Measurements from ENCODE around the gene CTU2. TPM values are rescaled to one million over a fixed set of nuclear protein-coding genes. Genes with fewer than 3 reads are reported as not detected.

The CTU2 gene
- total and polyA plus RNA-seq, 9 of the 15 experiments (the other 6 are each of a cell fraction or from before 2014, with no cell fraction given) = 1.3 to 105 (median 23.2) TPM

DNA sequence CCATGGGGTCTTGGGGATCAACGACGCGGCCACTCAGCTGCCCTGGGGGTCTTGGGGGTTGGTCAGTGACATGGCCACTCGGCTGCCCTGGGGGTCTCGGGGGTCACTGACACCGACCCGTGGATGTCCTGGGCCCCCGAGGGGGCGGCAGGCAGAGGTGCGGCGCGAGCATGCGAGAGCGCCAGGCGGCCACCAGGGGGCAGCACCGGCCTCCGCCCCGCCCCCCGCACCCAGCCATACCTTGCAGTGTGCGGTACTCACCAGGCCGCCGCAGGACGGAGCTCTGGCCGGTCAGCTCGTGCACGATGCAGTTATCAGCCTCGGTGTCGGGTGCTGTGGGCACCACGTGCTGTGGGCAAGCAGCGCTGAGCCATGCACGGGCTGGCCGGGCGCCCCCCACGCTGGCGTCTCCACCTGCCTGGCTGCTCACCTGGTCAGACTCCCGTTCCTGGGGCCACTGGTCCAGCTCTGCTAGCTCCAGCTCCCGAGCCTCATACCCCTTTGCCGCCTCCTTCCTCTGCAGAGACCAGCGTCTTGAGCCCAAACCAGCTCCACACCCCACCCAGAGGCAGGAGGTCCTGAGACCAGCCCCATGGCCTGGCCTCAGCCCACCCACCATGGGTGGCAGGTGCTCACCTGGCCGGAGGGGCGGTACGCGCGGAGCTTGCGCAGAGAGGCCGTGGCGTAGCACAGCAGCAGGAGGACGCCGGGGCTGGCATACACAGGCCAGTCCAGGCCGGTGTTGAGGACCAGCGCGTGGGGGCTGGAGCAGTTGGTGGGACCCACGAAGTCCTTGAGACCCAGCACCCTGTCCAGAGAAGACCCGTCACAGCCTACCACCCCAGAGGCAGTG, 31.2 kb downstream of the CTU2 start (continued):
- TF ChIP-seq, protein P1, sequence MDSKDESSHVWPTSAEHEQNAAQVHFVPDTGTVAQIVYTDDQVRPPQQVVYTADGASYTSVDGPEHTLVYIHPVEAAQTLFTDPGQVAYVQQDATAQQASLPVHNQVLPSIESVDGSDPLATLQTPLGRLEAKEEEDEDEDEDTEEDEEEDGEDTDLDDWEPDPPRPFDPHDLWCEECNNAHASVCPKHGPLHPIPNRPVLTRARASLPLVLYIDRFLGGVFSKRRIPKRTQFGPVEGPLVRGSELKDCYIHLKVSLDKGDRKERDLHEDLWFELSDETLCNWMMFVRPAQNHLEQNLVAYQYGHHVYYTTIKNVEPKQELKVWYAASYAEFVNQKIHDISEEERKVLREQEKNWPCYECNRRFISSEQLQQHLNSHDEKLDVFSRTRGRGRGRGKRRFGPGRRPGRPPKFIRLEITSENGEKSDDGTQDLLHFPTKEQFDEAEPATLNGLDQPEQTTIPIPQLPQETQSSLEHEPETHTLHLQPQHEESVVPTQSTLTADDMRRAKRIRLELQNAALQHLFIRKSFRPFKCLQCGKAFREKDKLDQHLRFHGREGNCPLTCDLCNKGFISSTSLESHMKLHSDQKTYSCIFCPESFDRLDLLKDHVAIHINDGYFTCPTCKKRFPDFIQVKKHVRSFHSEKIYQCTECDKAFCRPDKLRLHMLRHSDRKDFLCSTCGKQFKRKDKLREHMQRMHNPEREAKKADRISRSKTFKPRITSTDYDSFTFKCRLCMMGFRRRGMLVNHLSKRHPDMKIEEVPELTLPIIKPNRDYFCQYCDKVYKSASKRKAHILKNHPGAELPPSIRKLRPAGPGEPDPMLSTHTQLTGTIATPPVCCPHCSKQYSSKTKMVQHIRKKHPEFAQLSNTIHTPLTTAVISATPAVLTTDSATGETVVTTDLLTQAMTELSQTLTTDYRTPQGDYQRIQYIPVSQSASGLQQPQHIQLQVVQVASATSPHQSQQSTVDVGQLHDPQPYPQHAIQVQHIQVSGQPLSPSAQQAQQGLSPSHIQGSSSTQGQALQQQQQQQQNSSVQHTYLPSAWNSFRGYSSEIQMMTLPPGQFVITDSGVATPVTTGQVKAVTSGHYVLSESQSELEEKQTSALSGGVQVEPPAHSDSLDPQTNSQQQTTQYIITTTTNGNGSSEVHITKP (IDR thresholded peaks at IDR 0.05; ENCODE audit: partially characterized antibody) = no peak
- TF ChIP-seq MCM7 (IDR thresholded peaks at IDR 0.05) = no peak
- TF ChIP-seq HNRNPH1 (optimal IDR thresholded peaks at IDR 0.05; ENCODE audit: low read depth, low read length) = no peak
- peak; percentile 64 for TF ChIP-seq SIN3B (IDR thresholded peaks at IDR 0.05; ENCODE audit: low read depth)
- no peak for TF ChIP-seq LARP7 (IDR thresholded peaks at IDR 0.05)
- no peak for TF ChIP-seq BCOR (IDR thresholded peaks at IDR 0.05)
- no peak for TF ChIP-seq POU5F1 (IDR thresholded peaks at IDR 0.05; ENCODE audit: borderline replicate concordance, low read depth, low read length, partially characterized antibody)
- no peak for TF ChIP-seq ETV1 (tag; conservative IDR thresholded peaks at IDR 0.05; ENCODE audit: low read depth)
- TF ChIP-seq GATA2 (CRISPR knock-in tag; IDR thresholded peaks at IDR 0.05) = no peak
- no peak for TF ChIP-seq HMG20B (CRISPR knock-in tag; IDR thresholded peaks at IDR 0.05)
- no peak for TF ChIP-seq POLR2H (tag; IDR thresholded peaks at IDR 0.05; ENCODE audit: low read depth)
- no peak for TF ChIP-seq PURB (CRISPR knock-in tag; IDR thresholded peaks at IDR 0.05; ENCODE audit: low read depth)
- TF ChIP-seq, protein P2, sequence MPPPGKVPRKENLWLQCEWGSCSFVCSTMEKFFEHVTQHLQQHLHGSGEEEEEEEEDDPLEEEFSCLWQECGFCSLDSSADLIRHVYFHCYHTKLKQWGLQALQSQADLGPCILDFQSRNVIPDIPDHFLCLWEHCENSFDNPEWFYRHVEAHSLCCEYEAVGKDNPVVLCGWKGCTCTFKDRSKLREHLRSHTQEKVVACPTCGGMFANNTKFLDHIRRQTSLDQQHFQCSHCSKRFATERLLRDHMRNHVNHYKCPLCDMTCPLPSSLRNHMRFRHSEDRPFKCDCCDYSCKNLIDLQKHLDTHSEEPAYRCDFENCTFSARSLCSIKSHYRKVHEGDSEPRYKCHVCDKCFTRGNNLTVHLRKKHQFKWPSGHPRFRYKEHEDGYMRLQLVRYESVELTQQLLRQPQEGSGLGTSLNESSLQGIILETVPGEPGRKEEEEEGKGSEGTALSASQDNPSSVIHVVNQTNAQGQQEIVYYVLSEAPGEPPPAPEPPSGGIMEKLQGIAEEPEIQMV (tag; conservative IDR thresholded peaks at IDR 0.05; ENCODE audit: low read depth) = no peak
- TF ChIP-seq, protein P3, sequence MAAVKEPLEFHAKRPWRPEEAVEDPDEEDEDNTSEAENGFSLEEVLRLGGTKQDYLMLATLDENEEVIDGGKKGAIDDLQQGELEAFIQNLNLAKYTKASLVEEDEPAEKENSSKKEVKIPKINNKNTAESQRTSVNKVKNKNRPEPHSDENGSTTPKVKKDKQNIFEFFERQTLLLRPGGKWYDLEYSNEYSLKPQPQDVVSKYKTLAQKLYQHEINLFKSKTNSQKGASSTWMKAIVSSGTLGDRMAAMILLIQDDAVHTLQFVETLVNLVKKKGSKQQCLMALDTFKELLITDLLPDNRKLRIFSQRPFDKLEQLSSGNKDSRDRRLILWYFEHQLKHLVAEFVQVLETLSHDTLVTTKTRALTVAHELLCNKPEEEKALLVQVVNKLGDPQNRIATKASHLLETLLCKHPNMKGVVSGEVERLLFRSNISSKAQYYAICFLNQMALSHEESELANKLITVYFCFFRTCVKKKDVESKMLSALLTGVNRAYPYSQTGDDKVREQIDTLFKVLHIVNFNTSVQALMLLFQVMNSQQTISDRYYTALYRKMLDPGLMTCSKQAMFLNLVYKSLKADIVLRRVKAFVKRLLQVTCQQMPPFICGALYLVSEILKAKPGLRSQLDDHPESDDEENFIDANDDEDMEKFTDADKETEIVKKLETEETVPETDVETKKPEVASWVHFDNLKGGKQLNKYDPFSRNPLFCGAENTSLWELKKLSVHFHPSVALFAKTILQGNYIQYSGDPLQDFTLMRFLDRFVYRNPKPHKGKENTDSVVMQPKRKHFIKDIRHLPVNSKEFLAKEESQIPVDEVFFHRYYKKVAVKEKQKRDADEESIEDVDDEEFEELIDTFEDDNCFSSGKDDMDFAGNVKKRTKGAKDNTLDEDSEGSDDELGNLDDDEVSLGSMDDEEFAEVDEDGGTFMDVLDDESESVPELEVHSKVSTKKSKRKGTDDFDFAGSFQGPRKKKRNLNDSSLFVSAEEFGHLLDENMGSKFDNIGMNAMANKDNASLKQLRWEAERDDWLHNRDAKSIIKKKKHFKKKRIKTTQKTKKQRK (IDR thresholded peaks at IDR 0.05; ENCODE audit: borderline replicate concordance, low read depth, low read length) = no peak
- no peak for TF ChIP-seq ZNF644 (tag; IDR thresholded peaks at IDR 0.05; ENCODE audit: low read depth)
- 0 out of 2 replicates have a peak, but pooled peaks have one; percentile 61 for TF ChIP-seq ZNF583 (CRISPR knock-in tag; IDR thresholded peaks at IDR 0.05)
- TF ChIP-seq ATF1 (CRISPR knock-in tag; IDR thresholded peaks at IDR 0.05) = no peak
- peak; percentile 64 for TF ChIP-seq ATF1 (tag; IDR thresholded peaks at IDR 0.05)
- TF ChIP-seq MCM2 (IDR thresholded peaks at IDR 0.05; ENCODE audit: low read depth) = no peak
